ENCODE data around the gene MUC20. TPM values are rescaled to one million over a fixed set of nuclear protein-coding genes. Genes with fewer than 3 reads are reported as not detected.
"Not testable (repeated sequence)": the region's sequence is repeated elsewhere in the genome, so short reads cannot be mapped to it uniquely, and the experiment has no call there.

MUC20 gene
- total RNA-seq, 2 donors from 2014 or later: 3.8 to 14.4 TPM

GRCh38 chr3:195699860-195700259, 20.9 kb upstream of the MUC20 start:
- no peak for ATAC-seq (replicated peaks)
- Mint-ChIP-seq H3K27me3 (no peaks in the 10 kb centered on the region), H3K4me3 (no peak overlapping the region), H3K9me3 (no peaks in the 10 kb centered on the region), H3K27ac (peak overlapping the region; percentile 13), H3K36me3 (ENCODE audit: low read depth) (peaks cover 23% of the 10 kb centered on the region), H3K4me1 (peaks cover 4% of the 10 kb centered on the region)

- Mint-ChIP-seq H3K4me1 (peaks cover 4% of the 10 kb centered on the region), H3K27ac (no peak overlapping the region), H3K9me3 (no peaks in the 10 kb centered on the region), H3K36me3 (ENCODE audit: low read depth) (peaks cover 23% of the 10 kb centered on the region), H3K4me3 (no peak overlapping the region), H3K27me3 (no peaks in the 10 kb centered on the region)
- no peak for ATAC-seq (replicated peaks)
These were observed 20.5 kb upstream of the MUC20 start for GRCh38 chr3:195700319-195700718.

- no peak for ATAC-seq (replicated peaks)
- H3K4me1 Mint-ChIP-seq: peaks cover 4% of the 10 kb centered on the region
- H3K4me3 Mint-ChIP-seq: no peak overlapping the region
- no peaks in the 10 kb centered on the region for H3K27me3 Mint-ChIP-seq
- peaks cover 18% of the 10 kb centered on the region for H3K36me3 Mint-ChIP-seq (ENCODE audit: low read depth)
- H3K9me3 Mint-ChIP-seq: no peaks in the 10 kb centered on the region
- H3K27ac Mint-ChIP-seq: peak overlapping the region; percentile 14
These were observed 19.5 kb upstream of the MUC20 start for GRCh38 chr3:195701042-195701915.

DNA sequence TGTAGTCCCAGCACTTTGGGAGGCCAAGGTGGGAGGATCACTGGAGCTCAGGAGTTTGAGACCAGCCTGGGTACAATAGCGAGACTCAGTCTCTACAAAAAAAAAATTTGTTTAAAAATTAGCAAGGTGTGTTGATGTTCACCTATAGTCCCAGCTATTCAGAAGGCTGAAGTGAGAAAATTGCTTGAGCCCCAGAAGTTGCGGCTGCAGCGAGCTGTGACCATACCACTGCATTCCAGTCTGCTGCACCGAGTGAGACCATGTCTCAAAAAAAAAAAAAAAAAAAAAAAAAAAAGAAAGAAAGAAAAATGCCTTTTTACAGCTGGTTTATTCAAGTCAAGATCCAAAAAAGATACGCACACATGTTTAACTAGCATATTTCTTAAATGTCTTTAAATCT, 17.0 kb upstream of the MUC20 start:
- peaks cover 11% of the 10 kb centered on the region for H3K36me3 Mint-ChIP-seq (ENCODE audit: low read depth)
- peaks cover 2% of the 10 kb centered on the region for H3K4me1 Mint-ChIP-seq
- H3K4me3 Mint-ChIP-seq: no peak overlapping the region
- no peaks in the 10 kb centered on the region for H3K27me3 Mint-ChIP-seq
- ATAC-seq (replicated peaks): no peak
- H3K9me3 Mint-ChIP-seq: no peaks in the 10 kb centered on the region
- H3K27ac Mint-ChIP-seq: no peak overlapping the region

- H3K4me3 Mint-ChIP-seq: no peak overlapping the region
- no peak for ATAC-seq (replicated peaks)
- no peaks in the 10 kb centered on the region for H3K9me3 Mint-ChIP-seq
- H3K27ac Mint-ChIP-seq: peak overlapping the region; percentile 20
- H3K4me1 Mint-ChIP-seq: peaks cover 5% of the 10 kb centered on the region
- no peaks in the 10 kb centered on the region for H3K27me3 Mint-ChIP-seq
- peaks cover 16% of the 10 kb centered on the region for H3K36me3 Mint-ChIP-seq (ENCODE audit: low read depth)
These were observed 16.3 kb upstream of the MUC20 start for GRCh38 chr3:195704433-195704999.

GRCh38 chr3:195705081-195705991, 15.4 kb upstream of the MUC20 start:
- Mint-ChIP-seq H3K27me3 (no peaks in the 10 kb centered on the region), H3K27ac (peak overlapping the region; percentile 20), H3K4me1 (peaks cover 5% of the 10 kb centered on the region), H3K36me3 (ENCODE audit: low read depth) (peaks cover 19% of the 10 kb centered on the region), H3K9me3 (no peaks in the 10 kb centered on the region), H3K4me3 (no peak overlapping the region)
- no peak for ATAC-seq (replicated peaks)

DNA sequence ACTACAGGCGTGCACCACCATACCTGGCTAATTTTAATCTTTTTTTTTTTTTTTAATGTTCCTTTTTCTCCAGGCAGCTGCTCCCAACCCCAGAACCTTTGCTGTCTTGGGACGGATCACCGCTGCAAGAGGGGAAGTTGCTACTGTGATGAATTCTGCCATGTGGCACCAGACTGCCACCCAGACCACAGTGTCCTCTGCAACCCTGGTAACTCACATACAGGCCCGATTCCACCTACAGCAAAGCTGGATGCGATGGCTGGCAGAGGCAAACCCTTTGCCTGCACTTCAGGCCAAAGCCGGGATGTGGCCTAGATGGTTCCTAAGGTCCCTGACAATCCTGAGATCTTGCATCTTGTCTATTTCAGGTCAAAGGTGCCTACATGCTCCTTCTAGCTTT, 12.7 kb upstream of the MUC20 start:
- no peak for ATAC-seq (replicated peaks)
- Mint-ChIP-seq H3K27ac (peak overlapping the region; percentile 33), H3K36me3 (ENCODE audit: low read depth) (peaks cover 26% of the 10 kb centered on the region), H3K9me3 (no peaks in the 10 kb centered on the region), H3K4me3 (no peak overlapping the region), H3K27me3 (no peaks in the 10 kb centered on the region), H3K4me1 (peaks cover 5% of the 10 kb centered on the region)

DNA sequence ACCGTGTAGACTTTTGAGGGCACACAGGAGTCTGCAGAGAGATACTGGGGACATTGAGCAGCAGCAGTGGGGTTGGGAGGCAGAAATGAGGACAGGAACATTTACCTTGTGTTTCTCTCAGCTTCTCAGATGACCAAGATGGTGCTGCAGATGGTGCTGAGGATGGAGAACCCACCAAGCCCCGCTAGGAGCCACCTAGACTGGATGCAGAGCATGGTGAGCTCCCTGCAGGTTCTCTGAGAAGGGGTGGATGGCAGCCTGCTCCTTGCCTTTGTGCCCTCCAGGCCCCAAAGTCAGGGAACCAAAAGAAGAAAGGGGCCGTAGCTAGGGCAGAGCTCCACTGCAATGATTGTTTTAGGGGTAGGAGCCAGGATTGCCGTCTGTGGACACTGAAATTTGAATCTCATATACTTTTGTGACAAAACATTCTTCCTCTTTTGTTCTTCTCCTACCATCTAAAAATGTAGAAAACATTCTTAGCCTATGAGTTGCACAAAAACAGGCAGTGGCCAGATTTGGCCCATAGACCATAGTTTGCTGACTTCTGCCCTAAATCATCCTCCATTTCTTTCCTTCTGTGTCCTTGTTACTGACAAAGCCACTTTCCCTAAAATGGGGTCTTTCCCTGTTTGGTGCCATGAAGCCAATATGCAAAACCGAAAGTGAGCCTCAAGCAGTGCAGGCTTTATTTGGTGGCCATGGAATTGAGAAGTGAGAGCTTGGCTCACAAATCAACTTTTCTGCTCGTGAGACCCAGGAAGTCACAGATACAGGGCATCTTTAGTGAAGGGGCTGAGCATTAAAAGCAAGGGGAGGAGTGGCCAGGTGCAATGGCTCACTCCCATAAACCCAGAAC, 11.9 kb upstream of the MUC20 start:
- no peaks in the 10 kb centered on the region for H3K27me3 Mint-ChIP-seq
- no peak overlapping the region for H3K4me3 Mint-ChIP-seq
- H3K9me3 Mint-ChIP-seq: no peaks in the 10 kb centered on the region
- peaks cover 26% of the 10 kb centered on the region for H3K36me3 Mint-ChIP-seq (ENCODE audit: low read depth)
- peaks cover 5% of the 10 kb centered on the region for H3K4me1 Mint-ChIP-seq
- peak overlapping the region; percentile 33 for H3K27ac Mint-ChIP-seq
- ATAC-seq (replicated peaks): no peak

DNA sequence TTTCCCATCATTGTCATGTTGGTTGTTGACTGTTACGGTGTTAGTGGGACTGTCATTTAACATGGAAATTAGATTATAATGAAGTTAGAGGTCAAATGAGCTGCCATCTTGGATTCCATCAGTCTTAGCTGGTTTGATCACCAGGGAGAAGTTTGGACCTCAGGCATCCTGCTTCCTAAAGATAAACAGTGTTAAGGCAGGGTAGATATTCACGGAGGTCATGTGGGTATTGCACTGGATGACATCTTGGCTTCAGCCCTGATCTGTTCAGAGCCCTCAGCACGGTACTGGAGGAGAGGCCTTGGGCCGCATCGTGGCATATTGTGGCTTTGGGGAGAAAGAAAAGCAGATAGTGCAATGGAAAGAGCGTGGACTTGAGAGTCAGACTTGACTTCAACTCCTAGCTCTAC, 11.1 kb upstream of the MUC20 start:
- peaks cover 31% of the 10 kb centered on the region for H3K36me3 Mint-ChIP-seq (ENCODE audit: low read depth)
- no peaks in the 10 kb centered on the region for H3K27me3 Mint-ChIP-seq
- H3K4me3 Mint-ChIP-seq: no peak overlapping the region
- no peaks in the 10 kb centered on the region for H3K9me3 Mint-ChIP-seq
- peaks cover 5% of the 10 kb centered on the region for H3K4me1 Mint-ChIP-seq
- no peak for ATAC-seq (replicated peaks)
- peak overlapping the region; percentile 12 for H3K27ac Mint-ChIP-seq

GRCh38 chr3:195710126-195710905, 10.5 kb upstream of the MUC20 start:
- Mint-ChIP-seq H3K27ac (peak overlapping the region; percentile 12), H3K36me3 (ENCODE audit: low read depth) (peaks cover 38% of the 10 kb centered on the region)
- H3K4me3 Mint-ChIP-seq; H3K4me1 Mint-ChIP-seq; H3K9me3 Mint-ChIP-seq; H3K27me3 Mint-ChIP-seq; ATAC-seq (replicated peaks): not testable (repeated sequence)

- not testable (repeated sequence) for H3K27ac Mint-ChIP-seq, H3K9me3 Mint-ChIP-seq, H3K4me1 Mint-ChIP-seq, H3K27me3 Mint-ChIP-seq, H3K4me3 Mint-ChIP-seq
- ATAC-seq (replicated peaks): peak; percentile 8
- H3K36me3 Mint-ChIP-seq (ENCODE audit: low read depth): peaks cover 45% of the 10 kb centered on the region
These were observed 9.5 kb upstream of the MUC20 start for GRCh38 chr3:195711091-195711812.

DNA sequence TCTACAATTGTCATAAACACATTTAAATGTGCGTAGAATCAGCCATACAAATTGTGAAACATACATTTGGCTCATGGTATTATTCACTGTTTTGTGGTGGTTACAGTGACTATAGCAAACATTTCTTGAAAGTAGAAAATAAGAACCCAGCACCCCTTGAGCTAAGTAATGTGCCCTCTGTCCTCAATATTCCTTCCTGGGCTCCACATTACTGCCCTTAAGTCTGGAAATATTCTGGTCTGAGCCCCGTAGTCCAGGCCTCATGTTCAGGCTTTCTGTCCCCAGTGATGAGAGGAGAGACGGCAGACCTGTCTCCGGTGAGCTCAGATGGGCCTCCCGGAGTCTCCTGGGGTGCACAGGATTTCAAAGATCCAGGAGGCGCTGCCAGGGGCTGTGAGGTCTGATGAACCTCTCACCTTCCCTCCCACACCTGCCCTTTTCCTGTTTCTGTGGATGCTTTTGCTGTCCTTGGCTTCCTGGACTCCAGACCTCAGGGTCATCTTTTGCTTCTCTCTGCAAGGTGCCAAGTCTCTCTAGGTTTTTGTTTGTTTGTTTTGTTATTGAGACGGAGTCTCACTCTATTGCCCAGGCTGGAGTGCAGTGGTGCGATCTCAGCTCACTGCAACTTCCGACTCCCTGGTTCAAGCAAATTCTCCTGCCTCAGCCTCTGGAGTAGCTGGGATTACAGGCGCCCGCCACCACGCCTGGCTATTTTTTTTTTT, 8.8 kb upstream of the MUC20 start:
- Mint-ChIP-seq H3K4me1 (peaks cover 11% of the 10 kb centered on the region), H3K36me3 (ENCODE audit: low read depth) (peaks cover 47% of the 10 kb centered on the region), H3K27me3 (no peaks in the 10 kb centered on the region), H3K27ac (no peak overlapping the region), H3K9me3 (peaks cover 5% of the 10 kb centered on the region), H3K4me3 (no peak overlapping the region)
- peak; percentile 26 for ATAC-seq (replicated peaks)
